HG02588 (cell line): Measurements from ENCODE around the gene RPS6KB1.
"Not testable (repeated sequence)": the region's sequence is repeated elsewhere in the genome, so short reads cannot be mapped to it uniquely, and the experiment has no call there.

ENCODE experiments used
- ATAC-seq: cut with Tn5 transposase; IDR thresholded peaks from one replicate; pipeline ENCODE4 v1.9.1; 2021; ENCODE audit warnings: mild to moderate bottlenecking, moderate library complexity; ENCODE audit not compliant: unreplicated experiment

RPS6KB1 gene

GRCh38 chr17:59892924-59893675, at the start of gene RPS6KB1, which contains the start of gene TUBD1:
RPS6KB1 (plus strand) TSS chr17:59893121; CDS start chr17:59893185, 64 bp downstream.
TUBD1 (minus strand) TSS chr17:59892943; CDS start chr17:59891002, 1,941 bp downstream.
- ATAC-seq = peak; percentile 84

DNA sequence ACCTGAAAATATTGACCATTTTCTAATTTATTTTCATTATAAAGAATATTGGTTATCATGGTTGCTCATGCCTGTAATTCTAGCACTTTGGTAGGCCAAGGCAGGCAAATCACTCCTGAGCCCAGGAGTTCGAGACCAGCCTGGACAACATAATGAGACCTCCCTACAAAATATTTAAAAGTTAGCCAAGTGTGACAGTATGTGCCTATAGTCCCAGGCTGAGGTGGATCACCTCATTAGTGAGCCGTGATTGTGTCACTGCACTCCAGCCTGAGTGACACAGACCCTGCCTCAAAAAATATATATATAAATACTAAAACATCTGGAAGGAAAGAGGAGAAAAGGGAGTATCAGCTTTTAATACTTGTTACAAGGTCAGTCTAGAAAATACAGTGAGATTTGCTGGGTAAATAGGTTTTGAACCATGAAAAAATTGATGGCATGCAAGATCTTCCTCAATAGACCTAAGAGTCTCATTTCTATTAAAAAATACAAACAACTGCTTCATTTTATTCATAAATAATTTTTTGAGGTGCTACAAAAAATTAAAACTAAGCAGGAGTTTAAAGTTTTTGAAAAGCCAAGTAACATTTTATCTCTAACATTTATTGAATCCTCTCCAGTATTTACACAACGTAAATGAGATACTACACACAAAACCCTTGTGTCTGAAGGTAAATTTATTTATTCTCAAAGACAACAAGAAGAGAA, 47.9 kb upstream of the RPS6KB1 start:
- ATAC-seq = no peak

- ATAC-seq = no peak
These were observed 47.1 kb upstream of the RPS6KB1 start for GRCh38 chr17:59845595-59846393.

GRCh38 chr17:59846394-59847165, 46.3 kb upstream of the RPS6KB1 start:
- peak; percentile 46 for ATAC-seq

DNA sequence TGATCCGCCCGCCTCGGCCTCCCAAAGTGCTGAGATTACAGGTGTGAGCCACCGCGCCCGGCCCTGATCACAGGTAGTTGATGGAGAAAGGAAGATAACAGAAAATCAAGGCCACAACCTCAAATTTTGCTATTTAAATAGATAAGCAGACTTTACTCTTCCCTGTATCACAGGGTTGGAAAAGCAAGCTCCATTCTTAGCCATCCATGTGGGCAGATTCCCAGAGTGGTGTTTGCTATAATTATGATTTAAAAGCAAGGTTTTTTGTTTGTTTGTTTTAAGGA, 44.6 kb upstream of the RPS6KB1 start:
- no peak for ATAC-seq

DNA sequence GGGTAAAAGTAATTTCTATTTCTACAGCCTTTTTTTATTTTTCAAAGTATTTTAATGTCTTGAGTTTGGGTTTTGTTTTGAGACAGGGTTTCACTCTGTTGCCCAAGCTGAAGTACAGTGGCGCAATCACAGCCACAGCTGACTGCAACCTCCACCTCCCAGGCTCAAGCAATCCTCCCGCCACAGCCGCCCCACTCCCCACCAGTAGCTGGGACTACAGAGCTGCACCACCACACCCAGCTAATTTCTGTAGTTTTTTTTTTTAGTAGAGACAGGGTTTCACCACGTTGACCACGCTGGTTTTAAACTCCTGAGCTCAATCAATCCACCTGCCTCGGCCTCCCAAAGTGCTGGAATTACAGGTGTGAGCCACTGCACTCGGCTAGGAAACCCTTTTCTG, 44.1 kb upstream of the RPS6KB1 start:
- ATAC-seq = peak; percentile 36

- ATAC-seq = not testable (repeated sequence)
These were observed 42.6 kb upstream of the RPS6KB1 start for GRCh38 chr17:59850311-59850710.

DNA sequence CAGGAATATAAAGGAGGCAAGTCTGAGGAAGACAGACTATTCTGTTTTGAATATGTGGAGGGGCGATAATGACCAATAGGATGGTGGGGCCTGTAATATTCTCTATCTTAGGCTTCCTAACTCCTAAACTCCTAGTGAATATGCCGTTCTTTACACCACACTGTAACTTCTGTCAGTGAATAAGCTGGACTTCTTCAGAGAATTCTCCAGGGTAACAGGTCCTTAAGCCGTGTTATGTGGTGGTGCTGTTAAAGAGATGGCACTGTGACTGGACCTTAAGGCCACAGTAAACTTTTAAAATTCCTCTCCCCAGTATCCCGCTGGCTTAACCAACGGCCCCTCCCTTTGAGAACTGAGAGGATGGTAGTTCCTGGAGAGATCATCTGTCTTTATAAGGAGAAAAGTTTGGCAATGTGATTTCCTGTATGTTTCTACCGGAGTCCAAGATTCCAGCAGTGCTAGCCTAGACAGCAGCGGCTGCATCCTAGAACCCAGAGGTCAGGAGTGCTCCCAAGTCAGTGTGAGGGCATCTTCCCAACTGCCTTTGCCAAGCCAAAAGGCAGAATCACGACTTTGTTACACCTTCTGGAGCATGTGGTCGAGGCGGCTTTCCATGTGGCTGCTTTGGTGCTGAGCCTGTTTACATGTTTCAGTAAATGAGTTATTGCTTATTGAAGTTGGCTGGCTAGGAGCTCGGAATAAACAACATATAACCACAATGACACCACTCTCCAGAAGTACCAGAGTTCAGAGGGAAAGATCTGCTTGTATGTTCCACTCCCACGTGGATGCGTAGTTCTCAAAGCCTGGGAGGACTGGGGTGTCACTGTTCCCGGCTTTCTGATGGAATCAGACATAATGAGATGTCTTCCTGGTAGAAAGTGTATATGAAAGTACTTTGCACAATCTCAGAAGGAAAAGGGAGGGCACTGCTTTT, 41.2 kb upstream of the RPS6KB1 start:
- no peak for ATAC-seq

- ATAC-seq = not testable (repeated sequence)
These were observed 40.1 kb upstream of the RPS6KB1 start for GRCh38 chr17:59852847-59853167.

DNA sequence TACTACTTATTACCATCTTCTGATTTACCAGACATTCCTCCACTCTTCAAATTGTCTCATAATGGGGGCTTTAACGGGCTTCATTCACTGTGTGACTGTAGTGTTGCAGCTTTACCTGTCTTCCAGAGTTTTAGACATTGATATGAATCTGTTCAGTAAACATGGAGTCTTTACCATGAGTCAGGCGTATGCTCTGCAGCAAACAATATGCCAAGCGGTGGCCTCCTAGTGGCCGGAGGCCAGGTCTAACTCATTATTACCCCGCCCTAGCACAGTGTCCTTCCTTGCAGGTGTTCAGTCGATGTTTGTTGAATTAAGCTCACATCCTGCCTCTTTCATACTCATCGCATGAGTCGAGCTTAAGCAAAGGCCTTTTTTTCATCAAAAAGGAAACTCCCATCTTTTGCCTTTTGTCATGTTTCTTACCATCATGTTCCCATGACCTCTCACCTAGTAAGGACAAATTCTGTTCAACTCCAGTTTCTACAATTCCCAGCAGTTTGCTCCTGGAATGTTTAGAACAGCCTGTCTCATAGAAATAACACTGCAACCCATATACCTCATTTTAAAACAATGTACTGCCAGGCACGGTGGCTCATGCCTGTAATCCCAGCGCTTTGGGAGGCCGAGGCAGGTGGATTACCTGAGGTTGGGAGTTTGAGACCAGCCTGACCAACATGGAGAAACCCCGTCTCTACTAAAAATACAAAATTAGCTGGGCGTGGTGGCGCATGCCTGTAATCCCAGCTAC, 39.6 kb upstream of the RPS6KB1 start:
- ATAC-seq = no peak

- ATAC-seq = not testable (repeated sequence)
These were observed 38.8 kb upstream of the RPS6KB1 start for GRCh38 chr17:59853919-59854729.

- no peak for ATAC-seq
These were observed 35.8 kb upstream of the RPS6KB1 start for GRCh38 chr17:59856859-59857794.

- no peak for ATAC-seq
These were observed 34.6 kb upstream of the RPS6KB1 start for GRCh38 chr17:59858167-59858816.

DNA sequence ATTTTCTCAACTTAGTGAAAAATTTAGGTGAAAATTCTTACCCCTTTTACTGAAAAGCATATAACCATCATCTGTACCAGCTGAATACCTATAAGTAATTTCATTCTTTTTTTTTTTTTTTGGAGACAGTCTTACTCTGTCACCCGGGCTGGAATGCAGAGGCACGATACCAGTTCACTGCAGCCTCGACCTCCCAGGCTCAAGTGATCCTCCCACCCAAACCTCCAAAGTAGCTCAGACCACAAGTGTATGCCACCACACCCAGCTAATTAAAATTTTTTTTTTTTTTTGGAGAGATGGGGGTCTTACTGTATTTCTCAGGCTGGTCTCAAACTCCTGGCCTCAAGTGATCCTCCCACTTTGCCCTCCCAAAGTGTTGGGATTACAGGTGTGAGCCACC, 34.0 kb upstream of the RPS6KB1 start:
- ATAC-seq = no peak

GRCh38 chr17:59859444-59860025, 33.4 kb upstream of the RPS6KB1 start:
- ATAC-seq = no peak

DNA sequence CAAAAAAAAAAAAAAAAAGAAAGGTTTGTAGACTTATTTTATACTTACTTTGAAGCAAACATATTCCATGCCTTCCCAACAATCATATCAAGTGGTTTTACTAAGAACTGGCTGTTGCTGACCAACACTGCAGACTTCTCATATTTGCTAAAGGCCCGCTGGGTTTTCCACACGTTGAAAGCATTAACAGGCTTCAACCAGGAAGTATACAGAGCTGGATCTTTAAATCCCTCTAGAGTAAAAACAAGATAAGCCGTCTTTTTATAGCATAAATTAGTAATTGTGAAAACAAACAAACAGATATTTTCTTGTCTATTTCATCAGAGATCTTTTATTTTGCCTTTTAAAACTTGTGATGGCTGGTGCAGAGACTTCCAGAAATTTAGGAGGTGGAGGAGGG, 29.3 kb upstream of the RPS6KB1 start:
- no peak for ATAC-seq

DNA sequence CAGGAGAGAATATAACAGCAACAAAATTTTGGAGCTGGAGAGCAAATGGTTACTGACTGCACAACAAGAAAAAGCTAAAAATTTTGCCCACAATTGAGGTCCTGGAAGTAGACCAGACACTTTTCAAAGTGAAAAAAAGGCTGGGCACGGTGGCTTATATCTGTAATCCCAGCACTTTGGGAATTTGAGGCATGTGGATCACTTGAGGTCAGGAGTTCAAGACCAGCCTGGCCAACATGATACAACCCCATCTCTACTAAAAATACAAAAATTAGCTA, 23.0 kb upstream of the RPS6KB1 start:
- no peak for ATAC-seq
